IMR-90 (cell line): Measurements from ENCODE around the gene GRIK5. TPM values are rescaled to one million over a fixed set of nuclear protein-coding genes. Genes with fewer than 3 reads are reported as not detected.

ENCODE experiments used
- polyA plus RNA-seq, 3 experiments: library from polyadenylated mRNA; depleted of rRNA; stranded (reverse); fragments of >200 nt; gene quantifications; 2 replicates each; pipeline ENCODE4 v1.2.3, GENCODE V29; 2012; ENCODE audit warnings: low replicate concordance in 1 of 3
- total RNA-seq: library from RNA; depleted of rRNA; stranded (reverse); fragments of >200 nt; gene quantifications from 2 replicates; pipeline ENCODE4 v1.2.3, GENCODE V29; 2012; rRNA removed

The GRIK5 gene
- total and polyA plus RNA-seq, 2 of the 4 experiments (the other 2 are of a cell fraction), result 0.10 TPM; not detected in 1

Other genes with a start within 250 kb of the GRIK5 start
- gene LYPD4, start 225.5 kb downstream of the GRIK5 start, total RNA-seq, result not detected in 2 replicates
- gene LYPD4, start 225.5 kb downstream of the GRIK5 start, polyA plus RNA-seq (2012; rRNA removed), result not detected in 2 replicates
- not detected in 2 replicates for gene DMRTC2, start 225.2 kb downstream of the GRIK5 start, total RNA-seq
- gene DMRTC2, start 225.2 kb downstream of the GRIK5 start, polyA plus RNA-seq (2012; rRNA removed), result not detected in 2 replicates
- 230 and 299 TPM in 2 replicates for gene RPS19, start 210.0 kb downstream of the GRIK5 start, total RNA-seq
- 1,882 and 3,988 TPM in 2 replicates for gene RPS19, start 210.0 kb downstream of the GRIK5 start, polyA plus RNA-seq (2012; rRNA removed)
- not detected in 2 replicates for gene CD79A, start 192.9 kb downstream of the GRIK5 start, total RNA-seq
- 0.19 and 0.24 TPM in 2 replicates for gene CD79A, start 192.9 kb downstream of the GRIK5 start, polyA plus RNA-seq (2012; rRNA removed)
- gene ARHGEF1, start 187.0 kb downstream of the GRIK5 start, total RNA-seq, result 11.5 and 12.5 TPM in 2 replicates
- 47.1 and 51.2 TPM in 2 replicates for gene ARHGEF1, start 187.0 kb downstream of the GRIK5 start, polyA plus RNA-seq (2012; rRNA removed)
- not detected in 2 replicates for gene ERFL, start 141.8 kb downstream of the GRIK5 start, total RNA-seq
- 0.09 TPM in 1 of 2 replicates, not detected in the other for gene ERFL, start 141.8 kb downstream of the GRIK5 start, polyA plus RNA-seq (2012; rRNA removed)
- gene RABAC1, start 110.9 kb downstream of the GRIK5 start, total RNA-seq, result 117 and 145 TPM in 2 replicates
- gene RABAC1, start 110.9 kb downstream of the GRIK5 start, polyA plus RNA-seq (2012; rRNA removed), result 276 and 320 TPM in 2 replicates
- gene ATP1A3, start 76.0 kb downstream of the GRIK5 start, total RNA-seq, result under 0.01 TPM in 2 replicates
- gene ATP1A3, start 76.0 kb downstream of the GRIK5 start, polyA plus RNA-seq (2012; rRNA removed), result 0.11 and 0.12 TPM in 2 replicates
- gene ZNF574, start 6.0 kb upstream of the GRIK5 start, total RNA-seq, result 8.1 and 10.0 TPM in 2 replicates
- 12.7 and 14.1 TPM in 2 replicates for gene ZNF574, start 6.0 kb upstream of the GRIK5 start, polyA plus RNA-seq (2012; rRNA removed)
- 0.54 and 0.56 TPM in 2 replicates for gene POU2F2, start 62.2 kb upstream of the GRIK5 start, total RNA-seq
- 5.0 and 6.6 TPM in 2 replicates for gene POU2F2, start 62.2 kb upstream of the GRIK5 start, polyA plus RNA-seq (2012; rRNA removed)
- gene DEDD2, start 147.5 kb upstream of the GRIK5 start, total RNA-seq, result 8.1 and 8.2 TPM in 2 replicates
- gene DEDD2, start 147.5 kb upstream of the GRIK5 start, polyA plus RNA-seq (2012; rRNA removed), result 21.0 and 26.1 TPM in 2 replicates
- gene ZNF526, start 150.1 kb upstream of the GRIK5 start, total RNA-seq, result 13.6 and 14.2 TPM in 2 replicates
- 6.8 and 7.3 TPM in 2 replicates for gene ZNF526, start 150.1 kb upstream of the GRIK5 start, polyA plus RNA-seq (2012; rRNA removed)
- gene GSK3A, start 172.4 kb upstream of the GRIK5 start, total RNA-seq, result 6.9 and 8.1 TPM in 2 replicates
- 41.4 and 43.3 TPM in 2 replicates for gene GSK3A, start 172.4 kb upstream of the GRIK5 start, polyA plus RNA-seq (2012; rRNA removed)
- gene ERF, start 184.9 kb upstream of the GRIK5 start, total RNA-seq, result 5.2 and 6.1 TPM in 2 replicates
- gene ERF, start 184.9 kb upstream of the GRIK5 start, polyA plus RNA-seq (2012; rRNA removed), result 32.4 and 50.9 TPM in 2 replicates
- gene CIC, start 199.0 kb upstream of the GRIK5 start, total RNA-seq, result 1.8 and 2.5 TPM in 2 replicates
- 23.2 and 27.3 TPM in 2 replicates for gene CIC, start 199.0 kb upstream of the GRIK5 start, polyA plus RNA-seq (2012; rRNA removed)
- 0.28 and 0.36 TPM in 2 replicates for gene PRR19, start 231.9 kb upstream of the GRIK5 start, total RNA-seq
- gene PRR19, start 231.9 kb upstream of the GRIK5 start, polyA plus RNA-seq (2012; rRNA removed), result 1.6 and 1.8 TPM in 2 replicates
- 71.2 and 76.4 TPM in 2 replicates for gene PAFAH1B3, start 232.4 kb upstream of the GRIK5 start, total RNA-seq
- gene PAFAH1B3, start 232.4 kb upstream of the GRIK5 start, polyA plus RNA-seq (2012; rRNA removed), result 64.3 and 69.7 TPM in 2 replicates
- gene TMEM145, start 243.1 kb upstream of the GRIK5 start, total RNA-seq, result under 0.01 and 2.5 TPM in 2 replicates
- gene TMEM145, start 243.1 kb upstream of the GRIK5 start, polyA plus RNA-seq (2012; rRNA removed), result 0.09 and 0.41 TPM in 2 replicates